NCI-H226 (cell line): ENCODE results near the gene ATAD5.
"Not testable (repeated sequence)": the region's sequence is repeated elsewhere in the genome, so short reads cannot be mapped to it uniquely, and the experiment has no call there.

ENCODE experiments used
- DNase-seq: peaks from one replicate; pipeline ENCODE4 v3.0.0-alpha.2; 2015

Gene ATAD5

GRCh38 chr17:30831663-30832437 is at the start of gene ATAD5:
TSS of gene ATAD5 (plus strand) at chr17:30831966. CDS start at chr17:30832348, 382 bp downstream.
- peak; percentile 93 for DNase-seq

- DNase-seq = no peak
These were observed 49.6 kb upstream of the ATAD5 start for GRCh38 chr17:30782206-30782605.

GRCh38 chr17:30788918-30789317 is 42.8 kb upstream of the ATAD5 start:
- no peak for DNase-seq

GRCh38 chr17:30790279-30790678 is 41.5 kb upstream of the ATAD5 start:
- DNase-seq = no peak

- no peak for DNase-seq
These were observed 38.3 kb upstream of the ATAD5 start for GRCh38 chr17:30793282-30793977.

- no peak for DNase-seq
These were observed 37.4 kb upstream of the ATAD5 start for GRCh38 chr17:30794372-30794771.

GRCh38 chr17:30796016-30796415 is 35.8 kb upstream of the ATAD5 start:
- DNase-seq = no peak

- no peak for DNase-seq
These were observed 30.1 kb upstream of the ATAD5 start for GRCh38 chr17:30801671-30802070.

- no peak for DNase-seq
These were observed 25.8 kb upstream of the ATAD5 start for GRCh38 chr17:30805944-30806456.

- no peak for DNase-seq
These were observed 23.9 kb upstream of the ATAD5 start for GRCh38 chr17:30807896-30808295.

GRCh38 chr17:30808785-30809286 is 22.9 kb upstream of the ATAD5 start:
- DNase-seq = no peak

GRCh38 chr17:30809867-30810266 is 21.9 kb upstream of the ATAD5 start:
- DNase-seq = no peak

GRCh38 chr17:30812218-30813177 is 19.3 kb upstream of the ATAD5 start:
- no peak for DNase-seq

- DNase-seq = not testable (repeated sequence)
These were observed 17.5 kb upstream of the ATAD5 start for GRCh38 chr17:30814236-30814635.

GRCh38 chr17:30814860-30815259 is 16.9 kb upstream of the ATAD5 start:
- peak; percentile 17 for DNase-seq

- no peak for DNase-seq
These were observed 15.6 kb upstream of the ATAD5 start for GRCh38 chr17:30816165-30816564.

- no peak for DNase-seq
These were observed 11.6 kb upstream of the ATAD5 start for GRCh38 chr17:30819971-30820705.

- DNase-seq = no peak
These were observed 9.7 kb upstream of the ATAD5 start for GRCh38 chr17:30821871-30822723.

GRCh38 chr17:30822919-30823318 is 8.8 kb upstream of the ATAD5 start:
- DNase-seq = not testable (repeated sequence)

- DNase-seq = no peak
These were observed 8.3 kb upstream of the ATAD5 start for GRCh38 chr17:30823421-30823820.

- DNase-seq = no peak
These were observed 7.8 kb upstream of the ATAD5 start for GRCh38 chr17:30824002-30824355.
